OCI-LY7 (cell line): Measurements from ENCODE around the gene MDGA2.

ENCODE experiments used
- CTCF ChIP-seq: fragments of 200-600 bp; sonication (generic); conservative IDR thresholded peaks from 2 replicates; pipeline ENCODE4 v1.5.1; 2014; ENCODE audit warnings: mild to moderate bottlenecking, antibody characterized with exemption, low read length, moderate library complexity, mixed read lengths
- EZH2phosphoT487 ChIP-seq: fragments of 200-600 bp; sonication (generic); IDR thresholded peaks from 2 replicates; pipeline ENCODE4 v1.6.1; 2018; ENCODE audit warnings: low read depth, borderline replicate concordance, mild to moderate bottlenecking, mixed run types, antibody characterized with exemption, low read length, moderate library complexity, mixed read lengths

- peak; percentile 84 for TF ChIP-seq CTCF
- no peak for TF ChIP-seq EZH2phosphoT487
These were observed 397.1 kb downstream of the MDGA2 start for GRCh38 chr14:47278233-47278842.
